Upper lobe of right lung (tissue), 1 donor: Measurements from ENCODE around the gene LRFN4. TPM values are rescaled to one million over a fixed set of nuclear protein-coding genes. Genes with fewer than 3 reads are reported as not detected.

Experiments
- ATAC-seq: fragments of 200-7000 bp; cut with Tn5 transposase; one replicate; pipeline ENCODE4 v1.9.1; 2020; ENCODE audit warnings: mild to moderate bottlenecking, moderate library complexity
- DNase-seq: peaks from one replicate; pipeline ENCODE4 v3.0.0-alpha.2; 2020
- H3K27ac ChIP-seq: fragments of 200-600 bp; one replicate; pipeline ENCODE4 v1.8.0; 2022
- H3K27me3 ChIP-seq: fragments of 200-600 bp; one replicate; pipeline ENCODE4 v1.8.0; 2022; ENCODE audit warnings: mild to moderate bottlenecking
- H3K36me3 ChIP-seq: fragments of 200-600 bp; one replicate; pipeline ENCODE4 v1.8.0; 2022
- H3K4me1 ChIP-seq: fragments of 200-600 bp; one replicate; pipeline ENCODE4 v1.8.0; 2022
- H3K4me3 ChIP-seq: fragments of 200-600 bp; one replicate; pipeline ENCODE4 v1.8.0; 2022; ENCODE audit warnings: mild to moderate bottlenecking
- H3K9me3 ChIP-seq: fragments of 200-600 bp; one replicate; pipeline ENCODE4 v1.8.0; 2022
- CTCF ChIP-seq: fragments of 200-600 bp; IDR thresholded peaks from one replicate; pipeline ENCODE4 v1.8.0; 2022; ENCODE audit warnings: antibody characterized with exemption
- intact Hi-C: fragments of 100-400 bp; cut with DNase I; formaldehyde crosslinking; loops from one replicate; pipeline ENCODE4 v1.11.0; 2022
- total RNA-seq: library from RNA; stranded (reverse); fragmentation: NEBNext Ultra II Directional; extraction: Animal tissue kit (Norgen Biotek cat#: 25700); gene quantifications from one replicate; pipeline ENCODE4 v1.2.1, GENCODE V29; 2021
- donor health status: DM: no; HTN: yes; CAD: no; lungs with severe emphysema.

Gene LRFN4
- total RNA-seq, 1 donor from 2014 or later = 14.0 TPM

- no peaks in the 10 kb centered on the region for H3K36me3 ChIP-seq
- no peak overlapping the region for H3K27ac ChIP-seq
- no peak for DNase-seq
- no peaks in the 10 kb centered on the region for H3K9me3 ChIP-seq
- intact Hi-C loops = no loop called here
- no peaks in the 10 kb centered on the region for H3K4me1 ChIP-seq
- no peaks in the 10 kb centered on the region for H3K27me3 ChIP-seq
- no peak for ATAC-seq
- TF ChIP-seq CTCF = no peak
- no peak overlapping the region for H3K4me3 ChIP-seq
Measured at GRCh38 chr11:66907751-66908630, 51.1 kb downstream of the LRFN4 start.

GRCh38 chr11:66909181-66909580 is 52.3 kb downstream of the LRFN4 start:
- ATAC-seq = no peak
- Histone ChIP-seq H3K36me3 (no peaks in the 10 kb centered on the region), H3K4me3 (no peak overlapping the region), H3K27ac (no peak overlapping the region), H3K9me3 (no peaks in the 10 kb centered on the region), H3K27me3 (no peaks in the 10 kb centered on the region), H3K4me1 (no peaks in the 10 kb centered on the region)
- TF ChIP-seq CTCF = no peak
- intact Hi-C loops = no loop called here
- DNase-seq = no peak

- Histone ChIP-seq H3K36me3 (no peaks in the 10 kb centered on the region), H3K9me3 (no peaks in the 10 kb centered on the region), H3K4me1 (no peaks in the 10 kb centered on the region), H3K27me3 (no peaks in the 10 kb centered on the region), H3K4me3 (no peak overlapping the region), H3K27ac (no peak overlapping the region)
- no peak for ATAC-seq
- no peak for DNase-seq
- no peak for TF ChIP-seq CTCF
- intact Hi-C loops = no loop called here
Measured at GRCh38 chr11:66910016-66910415, 53.2 kb downstream of the LRFN4 start.

Other genes starting within 250 kb of the LRFN4 start
- gene RBM14, start 240.4 kb upstream of the LRFN4 start, total RNA-seq = 63.3 TPM
- 98.9 TPM for gene RBM4, start 218.4 kb upstream of the LRFN4 start, total RNA-seq
- gene RBM4B, start 179.2 kb upstream of the LRFN4 start, total RNA-seq = 9.5 TPM
- 8.1 TPM for gene SPTBN2, start 127.8 kb upstream of the LRFN4 start, total RNA-seq
- 18.4 TPM for gene RCE1, start 13.6 kb upstream of the LRFN4 start, total RNA-seq
- 12.7 TPM for gene PC, start 101.3 kb downstream of the LRFN4 start, total RNA-seq
- not detected for gene C11orf86, start 118.2 kb downstream of the LRFN4 start, total RNA-seq
- gene SYT12, start 166.1 kb downstream of the LRFN4 start, total RNA-seq = not detected
- 16.7 TPM for gene RHOD, start 199.8 kb downstream of the LRFN4 start, total RNA-seq